Inflammatory macrophage (primary cell): ENCODE data around the gene SLC5A3.

ENCODE experiments used
- DNase-seq, 2 donors: peaks; one replicate each; pipeline ENCODE4 v3.0.0-alpha.2; 2020 to 2022
- total RNA-seq, 18 experiments: gene quantifications; one replicate each; lab custom pipeline; 2026; ENCODE audit warnings: mixed read lengths in 6 of 18, inconsistent platforms in 2 of 18; lab: John Stamatoyannopoulos, UW

SLC5A3 gene
- 61.5 to 383 (median 208) reads per million in 18 experiments for total RNA-seq

DNA sequence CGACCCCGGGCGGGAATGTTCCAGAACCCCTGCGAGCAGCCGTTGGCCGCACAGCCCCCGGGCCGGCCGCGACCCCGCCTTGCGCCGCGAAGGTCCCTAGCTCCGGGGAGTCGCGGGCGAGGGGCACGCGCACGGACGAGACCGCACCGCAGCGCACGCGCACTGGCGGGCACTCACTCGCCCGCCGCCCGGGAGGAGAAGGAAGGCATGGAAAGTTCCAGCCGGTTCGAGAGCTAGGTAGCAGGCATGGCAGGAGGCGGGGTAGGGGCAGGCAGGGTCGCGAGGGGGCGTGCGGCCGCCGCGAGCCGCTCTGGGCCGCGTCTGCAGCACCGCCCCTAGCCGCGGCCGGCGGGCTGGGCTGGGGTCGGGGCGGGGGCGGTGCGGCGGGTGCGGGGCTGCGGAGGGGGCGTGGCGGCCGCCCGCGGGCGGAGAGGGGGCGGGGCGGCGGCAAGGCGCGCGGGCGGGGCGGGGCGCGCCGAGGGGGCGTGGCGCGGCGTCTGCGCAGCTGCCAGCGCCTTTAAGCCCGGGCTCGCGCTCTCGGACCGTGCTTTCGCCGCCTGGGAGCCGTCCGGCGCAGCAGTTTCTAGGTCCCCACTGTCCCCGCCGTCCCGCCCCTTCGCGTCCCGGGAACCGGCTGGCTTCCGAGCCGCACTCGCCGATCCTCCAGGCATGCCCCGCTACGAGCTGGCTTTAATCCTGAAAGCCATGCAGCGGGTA lies at the start of gene SLC5A3, which contains the start of gene MRPS6:
Gene SLC5A3, plus strand, starts transcription at position 547 of the 717 bp plus-strand sequence. CDS start 21,621 bp downstream, outside the sequence.
Gene MRPS6, plus strand, starts transcription at position 547 of the 717 bp plus-strand sequence. Its CDS starts 123 bp downstream, at position 670.
- DNase-seq: peak; percentile 85 to 93

- DNase-seq: no peak
Measured at GRCh38 chr21:34023691-34024373, 49.5 kb upstream of the SLC5A3 start.

DNA sequence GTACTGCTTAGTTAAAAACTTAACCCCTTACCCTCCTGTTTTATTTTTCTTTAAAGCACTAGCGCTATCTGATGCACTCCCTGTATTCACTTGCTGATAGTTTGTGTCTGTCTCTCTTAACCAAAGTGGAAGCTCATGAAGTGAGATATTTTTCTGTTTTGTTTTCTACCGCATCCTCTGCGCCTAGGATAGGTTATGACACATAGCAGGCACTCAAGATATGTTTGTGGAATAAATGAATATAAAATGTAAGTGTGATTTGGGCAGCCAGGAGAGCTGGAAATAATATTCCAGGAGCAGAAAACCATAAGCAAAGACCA lies 49.0 kb upstream of the SLC5A3 start:
- DNase-seq: no peak

GRCh38 chr21:34027721-34028461 lies 45.5 kb upstream of the SLC5A3 start:
- no peak for DNase-seq

DNA sequence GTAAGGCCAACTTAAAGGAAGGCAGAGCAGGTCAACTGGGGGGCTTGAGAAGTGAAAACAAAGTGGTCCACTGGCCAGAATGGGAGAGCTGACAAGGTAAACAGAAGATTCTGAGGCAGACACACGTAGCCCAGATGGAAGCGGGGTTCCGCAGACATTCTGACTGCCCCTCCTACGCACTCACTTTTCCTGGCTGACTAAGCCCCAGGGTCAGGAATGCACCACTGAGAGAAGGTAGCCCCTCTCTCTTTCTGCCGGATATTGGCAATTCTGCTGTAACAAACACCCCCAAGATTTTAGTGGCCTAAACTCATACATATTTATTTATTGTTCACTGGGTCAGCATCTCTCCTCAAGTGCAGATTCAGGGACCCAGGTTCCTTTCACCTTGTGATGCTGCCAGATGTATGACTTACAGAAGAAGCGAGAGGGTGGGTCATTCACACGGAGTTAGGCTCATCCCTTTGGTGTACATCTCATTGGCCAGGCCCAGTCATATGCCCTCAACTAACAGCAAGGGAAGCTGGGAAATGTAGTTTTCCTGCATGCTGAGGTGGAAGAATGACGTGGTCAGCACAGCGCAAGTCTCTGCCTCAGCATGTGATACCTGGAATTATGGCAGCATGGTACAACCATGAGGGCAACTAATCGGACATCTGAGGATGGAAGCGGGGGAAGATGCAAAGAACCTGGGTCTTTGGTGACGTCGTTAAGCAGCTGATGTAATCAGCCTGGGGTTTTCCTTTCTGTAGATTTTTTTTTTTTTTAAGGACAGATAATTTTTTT lies 43.4 kb upstream of the SLC5A3 start:
- DNase-seq: peak; percentile 24 to 58

GRCh38 chr21:34031835-34032370 lies 41.5 kb upstream of the SLC5A3 start:
- no peak for DNase-seq

DNA sequence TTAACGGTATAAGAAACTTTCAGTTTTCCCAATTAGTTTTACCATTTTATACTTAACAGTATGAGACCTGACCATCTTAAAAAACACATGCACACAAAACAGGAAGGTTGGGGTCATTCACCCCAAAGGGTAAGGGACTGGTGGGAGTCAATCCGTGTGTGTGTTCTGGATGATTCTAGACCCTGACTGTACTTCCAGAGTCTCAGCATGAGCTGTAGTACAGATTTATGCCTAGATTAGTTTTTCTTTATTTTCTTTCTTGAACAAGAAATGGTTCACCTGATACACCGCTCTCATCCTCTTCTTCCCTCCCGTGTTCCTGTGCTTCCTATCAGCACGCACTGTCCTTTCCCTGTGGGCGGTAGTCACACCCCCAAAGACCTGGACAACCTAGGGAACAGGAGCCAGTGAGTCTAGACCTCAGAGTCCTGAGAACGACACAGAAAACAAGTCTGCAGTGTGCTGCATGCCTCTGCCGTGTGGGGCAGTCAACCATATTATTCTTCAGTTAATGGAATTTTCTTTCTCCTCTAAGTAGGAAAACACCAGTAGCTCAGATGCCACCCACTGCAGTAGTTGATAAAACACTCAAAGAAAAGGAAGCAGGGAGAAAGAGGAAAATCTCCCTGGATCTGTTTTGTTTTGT lies 38.9 kb upstream of the SLC5A3 start:
- DNase-seq: no peak

GRCh38 chr21:34035619-34036354 lies 37.6 kb upstream of the SLC5A3 start:
- no peak for DNase-seq

DNA sequence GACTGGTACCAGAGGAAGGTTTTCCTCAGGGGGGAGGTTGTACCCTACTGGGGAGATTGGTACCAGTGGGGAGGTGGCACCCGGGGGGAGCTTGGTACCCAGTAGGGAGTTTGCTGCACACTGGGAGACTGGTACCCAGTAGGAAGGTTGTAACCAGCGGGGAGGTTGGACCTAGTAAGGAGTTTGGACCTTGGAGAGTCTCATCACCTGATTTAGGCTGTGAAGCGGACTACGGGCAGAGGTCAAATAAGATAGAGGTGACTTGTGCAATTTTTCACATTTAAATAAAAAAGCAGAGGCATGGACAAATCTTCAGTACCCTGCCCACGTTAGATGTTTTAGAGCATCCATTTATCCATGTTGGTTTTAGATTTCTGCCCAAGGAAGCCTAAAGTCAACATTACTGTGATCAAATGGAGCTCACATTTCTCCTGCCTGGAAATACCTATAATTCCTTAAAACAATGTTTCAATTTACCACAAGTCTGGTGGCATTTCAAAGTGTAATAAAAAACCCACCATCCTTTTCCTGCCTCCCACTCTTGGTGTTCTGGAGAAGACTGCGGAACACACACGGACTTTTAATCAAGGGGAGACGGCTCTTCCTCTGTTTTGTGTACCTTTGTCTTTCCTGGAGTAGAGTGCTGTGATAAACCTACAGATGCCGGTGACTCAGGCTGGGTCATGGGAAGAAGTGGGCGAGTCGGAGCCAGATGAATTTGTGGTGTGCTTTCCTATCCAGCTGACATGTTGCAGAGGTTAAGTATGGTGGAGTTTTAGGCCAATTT lies 36.2 kb upstream of the SLC5A3 start:
- DNase-seq: peak in 1 of 2 donors; percentile 28

DNA sequence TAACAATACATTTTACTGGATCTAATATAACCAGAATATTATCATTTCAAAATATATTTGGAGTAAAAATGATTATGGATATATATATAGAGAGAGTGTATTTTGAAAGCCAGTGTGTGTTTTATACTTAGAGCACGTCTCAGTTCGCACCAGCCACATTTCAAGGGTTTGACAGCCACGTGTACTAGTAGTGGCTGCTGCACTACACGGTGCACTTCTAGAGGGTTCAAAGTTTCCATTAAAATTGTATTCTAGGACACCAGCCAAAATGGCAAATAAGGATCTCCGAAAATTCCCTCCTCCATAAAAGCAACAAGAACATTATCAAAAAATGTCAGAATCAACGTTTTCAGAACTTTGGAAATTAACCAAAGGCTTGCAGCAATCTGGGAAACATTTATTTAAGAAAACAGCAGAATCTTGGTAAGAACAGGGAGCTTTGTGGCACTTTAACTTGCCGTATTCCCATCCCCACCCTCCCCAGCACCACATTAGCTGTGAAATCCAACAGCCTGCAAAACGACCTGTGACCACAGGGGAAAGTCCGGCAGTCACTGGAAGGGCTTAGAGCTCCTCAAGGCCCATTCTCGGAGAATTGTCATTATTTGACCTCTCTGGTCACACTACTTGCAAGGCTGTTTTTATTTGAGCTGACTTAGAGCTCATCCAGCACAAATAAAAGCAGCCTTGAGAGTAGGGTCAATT lies 33.5 kb upstream of the SLC5A3 start:
- DNase-seq: no peak

- DNase-seq: no peak
Measured at GRCh38 chr21:34042735-34043134, 30.6 kb upstream of the SLC5A3 start.

DNA sequence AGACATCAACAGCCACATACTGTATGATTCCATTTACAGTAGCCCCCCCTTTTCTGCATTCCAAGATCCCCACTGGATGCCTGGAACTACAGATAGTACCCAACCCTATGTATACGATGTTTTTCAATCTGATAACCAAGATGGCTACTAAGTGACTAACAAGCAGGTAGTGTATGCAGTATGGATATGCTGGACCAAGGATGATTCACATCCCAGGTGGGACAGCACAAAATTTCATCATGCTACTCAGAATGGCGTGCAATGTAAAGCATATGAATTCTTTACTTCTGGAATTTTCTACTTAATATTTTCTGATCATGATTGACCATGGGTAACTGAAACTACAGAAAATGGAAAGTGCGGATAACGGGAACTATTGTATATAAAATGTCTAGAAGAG lies 30.0 kb upstream of the SLC5A3 start:
- no peak for DNase-seq

DNA sequence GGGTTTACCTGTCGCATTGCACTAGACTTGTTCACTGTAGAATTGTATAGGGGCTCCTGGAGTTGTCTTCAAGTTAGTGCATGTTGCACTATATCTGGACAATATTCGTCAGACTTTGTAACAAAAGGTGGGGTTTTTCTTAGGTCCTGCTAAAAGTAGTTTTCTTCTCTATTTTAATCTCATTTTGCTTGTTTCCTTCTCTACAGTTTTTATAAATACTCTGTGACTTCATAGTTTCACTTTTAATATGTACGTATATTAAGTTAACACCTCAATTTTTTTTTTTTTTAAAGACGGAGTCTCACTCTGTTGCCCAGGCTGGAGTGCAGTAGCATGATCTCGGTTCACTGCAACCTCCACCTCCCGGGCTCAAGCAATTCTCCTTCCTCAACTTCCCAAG lies 26.5 kb upstream of the SLC5A3 start:
- no peak for DNase-seq

- DNase-seq: no peak
Measured at GRCh38 chr21:34047835-34048234, 25.5 kb upstream of the SLC5A3 start.

DNA sequence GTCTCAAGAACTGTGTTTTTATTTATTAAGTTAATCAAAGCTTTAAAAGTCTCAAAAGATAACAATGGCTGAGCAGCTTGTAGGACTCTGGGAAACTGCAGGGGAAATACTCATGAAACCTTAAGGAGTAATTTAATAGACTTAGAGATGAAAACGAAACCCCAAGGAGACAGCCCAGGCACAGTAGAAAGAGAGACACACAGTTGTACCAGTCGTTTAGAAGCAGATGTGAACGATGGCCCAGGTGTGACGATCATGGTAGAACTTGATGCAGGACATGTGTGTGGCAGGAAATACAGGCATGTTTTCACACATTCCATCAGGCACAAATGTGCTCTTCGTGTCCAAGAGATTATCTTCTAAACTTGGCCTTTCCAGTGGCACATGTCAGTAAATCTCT lies 21.2 kb upstream of the SLC5A3 start:
- DNase-seq: no peak

GRCh38 chr21:34054259-34054658 lies 19.1 kb upstream of the SLC5A3 start:
- DNase-seq: no peak

GRCh38 chr21:34055615-34056014 lies 17.8 kb upstream of the SLC5A3 start:
- peak; percentile 52 to 63 for DNase-seq

DNA sequence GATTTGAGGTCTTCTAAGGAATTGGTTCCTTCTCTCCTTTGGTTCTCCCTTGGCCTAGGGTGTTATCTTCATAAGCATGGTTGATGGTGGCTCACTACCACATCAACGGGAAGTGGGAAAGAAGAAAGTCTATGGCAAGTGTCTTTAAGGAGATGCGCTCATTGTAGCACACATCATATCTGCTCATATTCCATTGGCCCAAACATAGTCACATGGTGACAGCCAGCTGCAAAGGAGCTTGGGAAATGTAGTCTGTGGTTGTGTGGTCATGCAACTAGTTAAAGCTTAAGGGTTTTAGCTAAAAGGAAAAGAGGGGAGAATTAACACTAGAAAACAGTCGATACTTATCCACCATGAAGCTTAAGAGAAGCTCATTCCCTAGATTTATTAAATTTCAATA lies 11.4 kb upstream of the SLC5A3 start:
- DNase-seq: peak in 1 of 2 donors; percentile 25

DNA sequence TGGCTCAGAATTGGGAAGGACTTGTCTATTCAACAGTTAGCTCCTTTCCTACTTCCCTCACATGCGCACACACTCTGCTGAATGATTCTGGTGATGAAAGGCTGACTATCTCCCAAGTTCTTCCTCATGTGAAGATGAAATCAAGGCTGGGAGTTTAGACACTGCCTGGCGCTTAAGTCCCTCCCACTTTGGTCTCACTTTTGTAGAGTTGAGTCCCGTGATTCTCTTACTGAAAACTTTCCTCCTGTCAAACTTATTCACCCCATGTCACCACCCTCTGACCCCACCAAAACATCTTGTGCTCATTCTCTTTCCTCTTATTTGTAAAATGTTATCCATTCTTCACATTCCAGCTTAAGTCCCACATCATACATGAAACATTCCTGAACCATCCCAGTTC lies 8.4 kb upstream of the SLC5A3 start:
- peak; percentile 79 to 82 for DNase-seq

DNA sequence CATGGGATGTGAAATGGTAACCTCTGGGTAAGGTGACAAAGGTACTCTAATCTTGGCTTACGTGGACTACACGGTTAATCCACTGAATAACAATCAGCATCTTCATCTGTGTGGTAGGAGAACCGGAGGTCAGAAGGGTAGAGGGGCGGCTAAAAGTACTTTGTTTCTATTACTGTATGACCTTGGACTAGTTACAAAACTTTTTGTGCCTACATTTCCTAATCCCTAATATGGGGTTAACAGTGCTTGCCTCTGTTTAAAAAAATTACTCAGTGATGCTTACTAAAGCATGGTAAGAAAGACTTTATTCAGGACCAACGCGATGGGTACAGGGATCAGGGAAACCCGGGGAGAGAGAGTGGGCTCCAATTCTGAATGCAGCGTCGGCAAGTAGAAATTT lies 1.7 kb upstream of the SLC5A3 start:
- no peak for DNase-seq
